Neural cell (in vitro differentiated cells): Measurements from ENCODE around the gene CABCOCO1. TPM values are rescaled to one million over a fixed set of nuclear protein-coding genes. Genes with fewer than 3 reads are reported as not detected.

ENCODE experiments used
- H2AFZ ChIP-seq: fragments of 200-600, 300-800 bp; sonication (generic), shearing (Covaris generic); 2 replicates; pipeline ENCODE4 v1.6.0; 2014; ENCODE audit warnings: low read depth, mild to moderate bottlenecking, antibody characterized with exemption, low read length, moderate library complexity
- H3F3A ChIP-seq: fragments of 200-600 bp; shearing (Covaris generic); 2 replicates; pipeline ENCODE4 v1.6.1; 2016; ENCODE audit warnings: mild to moderate bottlenecking, moderate library complexity, mixed read lengths, antibody characterized with exemption, low read length; ENCODE audit not compliant: insufficient read depth, poor library complexity, severe bottlenecking
- H3K27ac ChIP-seq: fragments of 200-600, 300-800 bp; sonication (generic), shearing (Covaris generic); 2 replicates; pipeline ENCODE4 v1.5.1; 2014; ENCODE audit warnings: mild to moderate bottlenecking, low read length, moderate library complexity
- H3K27me3 ChIP-seq: fragments of 300-800, 200-600 bp; sonication (generic), shearing (Covaris generic); 2 replicates; pipeline ENCODE4 v1.6.0; 2014; ENCODE audit warnings: mild to moderate bottlenecking, low read depth, low read length, moderate library complexity; ENCODE audit not compliant: insufficient read depth
- H3K36me3 ChIP-seq: fragments of 300-800, 200-600 bp; sonication (generic), shearing (Covaris generic); 2 replicates; pipeline ENCODE4 v1.5.1; 2014; ENCODE audit warnings: mild to moderate bottlenecking, antibody characterized with exemption, low read length, moderate library complexity; ENCODE audit not compliant: insufficient read depth
- H3K4me2 ChIP-seq: fragments of 300-800, 200-600 bp; sonication (generic), shearing (Covaris generic); 2 replicates; pipeline ENCODE4 v1.6.0; 2014; ENCODE audit warnings: mild to moderate bottlenecking, low read length
- H3K4me3 ChIP-seq: fragments of 300-800, 200-600 bp; sonication (generic), shearing (Covaris generic); 2 replicates; pipeline ENCODE4 v1.5.1; 2014; ENCODE audit warnings: mild to moderate bottlenecking, low read length, moderate library complexity
- H3K79me2 ChIP-seq: fragments of 200-600 bp; shearing (Covaris generic); replicated peaks from 2 replicates; pipeline ENCODE4 v1.6.0; 2014; ENCODE audit warnings: mild to moderate bottlenecking, low read length, moderate library complexity; ENCODE audit not compliant: insufficient read depth
- H3K9ac ChIP-seq: fragments of 300-800, 200-600 bp; sonication (generic), shearing (Covaris generic); 2 replicates; pipeline ENCODE4 v1.6.1; 2016; ENCODE audit warnings: mild to moderate bottlenecking, low read length, mixed read lengths
- H3K9me2 ChIP-seq: fragments of 200-600 bp; shearing (Covaris generic); 2 replicates; pipeline ENCODE4 v1.6.1; 2016; ENCODE audit warnings: mild to moderate bottlenecking, low read length, mixed read lengths; ENCODE audit not compliant: insufficient read depth
- H3K9me3 ChIP-seq: fragments of 200-600, 300-800 bp; sonication (generic), shearing (Covaris generic); 2 replicates; pipeline ENCODE4 v1.6.1; 2016; ENCODE audit warnings: mild to moderate bottlenecking, mixed run types, low read length, moderate library complexity, mixed read lengths
- H4K20me1 ChIP-seq: fragments of 200-600 bp; shearing (Covaris generic); 2 replicates; pipeline ENCODE4 v1.6.1; 2016; ENCODE audit warnings: mild to moderate bottlenecking, mixed run types; ENCODE audit not compliant: insufficient read depth
- EP300 ChIP-seq: fragments of 450-650 bp; conservative IDR thresholded peaks from 2 replicates; pipeline ENCODE4 v1.6.1; 2014; ENCODE audit warnings: antibody characterized with exemption, mild to moderate bottlenecking, moderate library complexity; ENCODE audit not compliant: poor library complexity, severe bottlenecking
- EZH2 ChIP-seq: fragments of 200-600, 300-800 bp; shearing (Covaris generic), sonication (generic); IDR thresholded peaks from 2 replicates; pipeline ENCODE4 v1.6.1; 2014; ENCODE audit warnings: antibody characterized with exemption, low read length, borderline replicate concordance, mild to moderate bottlenecking; ENCODE audit not compliant: insufficient read depth, poor library complexity, severe bottlenecking
- MXI1 ChIP-seq: fragments of 450-650 bp; conservative IDR thresholded peaks from 2 replicates; pipeline ENCODE4 v1.6.1; 2014; ENCODE audit warnings: antibody characterized with exemption, mild to moderate bottlenecking; ENCODE audit not compliant: poor library complexity, severe bottlenecking
- POLR2AphosphoS5 ChIP-seq: IDR thresholded peaks from 2 replicates; pipeline ENCODE4 v1.6.1; 2012
- RAD21 ChIP-seq: fragments of 450-650 bp; conservative IDR thresholded peaks from 2 replicates; pipeline ENCODE4 v1.6.1; 2014; ENCODE audit warnings: antibody characterized with exemption, mild to moderate bottlenecking, moderate library complexity
- REST ChIP-seq: IDR thresholded peaks from 2 replicates; pipeline ENCODE4 v1.6.1; 2012; ENCODE audit warnings: borderline replicate concordance
- SMC3 ChIP-seq: fragments of 450-650 bp; conservative IDR thresholded peaks from 2 replicates; pipeline ENCODE4 v1.6.1; 2014; ENCODE audit warnings: antibody characterized with exemption, mild to moderate bottlenecking, moderate library complexity; ENCODE audit not compliant: poor library complexity
- TAF1 ChIP-seq: IDR thresholded peaks from 2 replicates; pipeline ENCODE4 v1.6.1; 2012; ENCODE audit warnings: low read depth
- polyA plus RNA-seq: library from polyadenylated mRNA; depleted of rRNA; stranded (reverse); fragments of >200 nt; gene quantifications from 2 replicates; pipeline ENCODE4 v1.2.3, GENCODE V29; 2014
- TF ChIP-seq, protein P1 (sequence below): fragments of 450-650 bp; IDR thresholded peaks from 2 replicates; pipeline ENCODE4 v1.5.1; 2014; ENCODE audit warnings: antibody characterized with exemption, mild to moderate bottlenecking, moderate library complexity; ENCODE audit not compliant: poor library complexity, severe bottlenecking

Gene CABCOCO1
- polyA plus RNA-seq, 1 donor from 2014 or later = 0.31 TPM

DNA sequence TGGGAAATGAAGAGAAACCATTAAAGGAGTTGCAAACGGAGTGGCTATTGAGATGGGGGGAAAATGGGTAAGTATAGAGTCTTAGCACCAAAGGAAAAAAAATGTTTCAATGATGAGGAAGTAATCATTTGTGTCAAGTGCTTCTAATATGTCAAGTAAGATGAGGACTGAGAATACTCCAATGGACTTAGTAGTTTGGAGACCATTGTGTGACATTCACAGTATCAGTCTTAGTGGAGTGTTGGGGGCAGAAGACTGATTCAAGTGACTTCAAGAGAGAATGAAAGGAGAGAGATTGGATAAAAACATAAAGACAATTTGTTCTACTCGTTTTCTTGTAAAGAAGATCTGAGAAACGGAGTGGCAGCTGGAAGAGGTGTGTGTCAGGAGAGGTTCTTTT lies 150.2 kb downstream of the CABCOCO1 start:
- Histone ChIP-seq H3K36me3 (no peaks in the 10 kb centered on the region), H3K4me2 (no peak overlapping the region), H3K9me3 (no peaks in the 10 kb centered on the region), H3K4me3 (no peak overlapping the region), H3K27me3 (no peaks in the 10 kb centered on the region), H4K20me1 (no peaks in the 10 kb centered on the region), H2AFZ (no peak overlapping the region), H3K27ac (no peak overlapping the region), H3K9ac (no peak overlapping the region), H3K79me2 (no peaks in the 10 kb centered on the region), H3K9me2 (no peaks in the 10 kb centered on the region), H3F3A (no peaks in the 10 kb centered on the region)
- TF ChIP-seq, protein P1, sequence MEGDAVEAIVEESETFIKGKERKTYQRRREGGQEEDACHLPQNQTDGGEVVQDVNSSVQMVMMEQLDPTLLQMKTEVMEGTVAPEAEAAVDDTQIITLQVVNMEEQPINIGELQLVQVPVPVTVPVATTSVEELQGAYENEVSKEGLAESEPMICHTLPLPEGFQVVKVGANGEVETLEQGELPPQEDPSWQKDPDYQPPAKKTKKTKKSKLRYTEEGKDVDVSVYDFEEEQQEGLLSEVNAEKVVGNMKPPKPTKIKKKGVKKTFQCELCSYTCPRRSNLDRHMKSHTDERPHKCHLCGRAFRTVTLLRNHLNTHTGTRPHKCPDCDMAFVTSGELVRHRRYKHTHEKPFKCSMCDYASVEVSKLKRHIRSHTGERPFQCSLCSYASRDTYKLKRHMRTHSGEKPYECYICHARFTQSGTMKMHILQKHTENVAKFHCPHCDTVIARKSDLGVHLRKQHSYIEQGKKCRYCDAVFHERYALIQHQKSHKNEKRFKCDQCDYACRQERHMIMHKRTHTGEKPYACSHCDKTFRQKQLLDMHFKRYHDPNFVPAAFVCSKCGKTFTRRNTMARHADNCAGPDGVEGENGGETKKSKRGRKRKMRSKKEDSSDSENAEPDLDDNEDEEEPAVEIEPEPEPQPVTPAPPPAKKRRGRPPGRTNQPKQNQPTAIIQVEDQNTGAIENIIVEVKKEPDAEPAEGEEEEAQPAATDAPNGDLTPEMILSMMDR = no peak
- TF ChIP-seq REST (no peak), POLR2AphosphoS5 (no peak), MXI1 (no peak), SMC3 (no peak), TAF1 (no peak), EP300 (no peak), EZH2 (no peak), RAD21 (no peak)

GRCh38 chr10:61814160-61814559 lies 151.4 kb downstream of the CABCOCO1 start:
- no peak overlapping the region for H2AFZ ChIP-seq
- no peak overlapping the region for H3K27ac ChIP-seq
- no peaks in the 10 kb centered on the region for H3K9me3 ChIP-seq
- H3K9ac ChIP-seq = no peak overlapping the region
- H4K20me1 ChIP-seq = no peaks in the 10 kb centered on the region
- H3K9me2 ChIP-seq = no peaks in the 10 kb centered on the region
- no peaks in the 10 kb centered on the region for H3K36me3 ChIP-seq
- H3K4me3 ChIP-seq = no peak overlapping the region
- H3F3A ChIP-seq = no peaks in the 10 kb centered on the region
- TF ChIP-seq EP300 (no peak), TAF1 (no peak), SMC3 (no peak), RAD21 (no peak), REST (no peak), EZH2 (no peak), MXI1 (no peak), POLR2AphosphoS5 (no peak)
- TF ChIP-seq, protein P1 = no peak
- H3K27me3 ChIP-seq = no peaks in the 10 kb centered on the region
- no peaks in the 10 kb centered on the region for H3K79me2 ChIP-seq
- no peak overlapping the region for H3K4me2 ChIP-seq
